Skeletal muscle satellite cell (primary cell): ENCODE results near the gene FAM234B.

Experiments used
- H3K27me3 ChIP-seq: 2 replicates; pipeline ENCODE4 v1.7.0; 2013; ENCODE audit warnings: low read length; ENCODE audit not compliant: control insufficient read depth, insufficient read depth
- H3K36me3 ChIP-seq: 2 replicates; pipeline ENCODE4 v1.7.0; 2013; ENCODE audit warnings: mild to moderate bottlenecking, control low read depth, low read length; ENCODE audit not compliant: insufficient read depth
- H3K4me1 ChIP-seq: 2 replicates; pipeline ENCODE4 v1.7.0; 2013; ENCODE audit warnings: low read length; ENCODE audit not compliant: control insufficient read depth, insufficient read depth
- H3K4me2 ChIP-seq: 2 replicates; pipeline ENCODE4 v1.7.0; 2013; ENCODE audit warnings: mild to moderate bottlenecking, low read length
- H3K4me3 ChIP-seq: 2 replicates; pipeline ENCODE4 v1.7.0; 2013; ENCODE audit warnings: low read length
- H3K9ac ChIP-seq: 2 replicates; pipeline ENCODE4 v1.7.0; 2013; ENCODE audit warnings: mild to moderate bottlenecking, low read depth, low read length, moderate library complexity
- H3K9me3 ChIP-seq: replicated peaks from 2 replicates; pipeline ENCODE4 v1.7.0; 2013; ENCODE audit warnings: mild to moderate bottlenecking, control low read depth, low read length

The FAM234B gene

GRCh38 chr12:13002301-13003097, 41.7 kb upstream of the FAM234B start:
- no peaks in the 10 kb centered on the region for H3K9me3 ChIP-seq
- H3K4me3 ChIP-seq = peak overlapping the region; percentile 100
- peaks cover 23% of the 10 kb centered on the region for H3K4me1 ChIP-seq
- H3K9ac ChIP-seq = no peak overlapping the region
- H3K27me3 ChIP-seq = no peaks in the 10 kb centered on the region
- peak overlapping the region; percentile 94 for H3K4me2 ChIP-seq
- H3K36me3 ChIP-seq = no peaks in the 10 kb centered on the region

GRCh38 chr12:13004361-13004760, 39.8 kb upstream of the FAM234B start:
- Histone ChIP-seq H3K9ac (no peak overlapping the region), H3K4me2 (no peak overlapping the region), H3K9me3 (no peaks in the 10 kb centered on the region), H3K27me3 (no peaks in the 10 kb centered on the region), H3K4me1 (peaks cover 13% of the 10 kb centered on the region), H3K36me3 (no peaks in the 10 kb centered on the region), H3K4me3 (no peak overlapping the region)

DNA sequence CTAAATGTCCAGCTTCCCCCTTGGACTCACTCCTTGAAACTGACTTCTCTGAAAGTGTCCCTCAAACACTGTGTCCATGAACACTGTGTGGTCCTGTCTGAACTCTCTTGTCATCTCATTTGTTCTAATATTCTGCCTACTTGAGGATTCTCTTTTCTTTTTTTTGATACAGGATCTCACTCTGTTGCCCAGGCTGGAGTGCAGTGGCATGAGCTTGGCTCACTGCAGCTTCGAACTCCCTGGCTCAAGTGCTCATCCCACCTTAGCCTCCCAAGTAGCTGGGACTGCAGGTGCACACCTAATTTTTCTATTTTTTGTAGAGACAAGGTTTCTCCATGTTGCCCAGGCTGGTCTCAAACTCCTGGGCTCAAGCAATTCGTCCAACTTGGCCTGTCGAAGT, 39.2 kb upstream of the FAM234B start:
- H3K9ac ChIP-seq = no peak overlapping the region

DNA sequence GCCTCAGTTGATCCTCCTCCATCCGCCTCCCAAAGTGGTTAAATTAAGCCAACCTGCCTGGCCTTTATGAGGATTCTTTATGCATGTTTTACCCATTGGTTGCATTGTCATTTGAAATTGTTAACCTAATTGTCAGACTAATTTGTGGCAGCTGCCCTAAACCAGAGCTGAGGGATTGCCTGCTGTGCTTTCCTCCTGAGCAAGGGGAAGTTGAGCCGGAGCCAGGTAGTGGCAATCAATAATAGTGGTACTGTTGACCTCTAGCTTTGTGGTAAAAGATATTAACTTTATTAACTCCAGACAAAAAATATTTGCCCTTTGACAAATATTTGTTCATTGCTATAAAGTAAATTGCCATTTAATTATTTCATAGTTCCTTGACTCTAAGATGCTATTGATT, 38.5 kb upstream of the FAM234B start:
- peaks cover 9% of the 10 kb centered on the region for H3K4me1 ChIP-seq
- no peak overlapping the region for H3K9ac ChIP-seq
- no peak overlapping the region for H3K4me2 ChIP-seq
- no peaks in the 10 kb centered on the region for H3K27me3 ChIP-seq
- H3K4me3 ChIP-seq = no peak overlapping the region
- no peaks in the 10 kb centered on the region for H3K9me3 ChIP-seq
- H3K36me3 ChIP-seq = no peaks in the 10 kb centered on the region

More for the DNA sequence above, 39.2 kb upstream of the FAM234B start:
- peaks cover 13% of the 10 kb centered on the region for H3K4me1 ChIP-seq
- H3K4me3 ChIP-seq = no peak overlapping the region
- no peak overlapping the region for H3K4me2 ChIP-seq
- H3K9me3 ChIP-seq = no peaks in the 10 kb centered on the region
- H3K27me3 ChIP-seq = no peaks in the 10 kb centered on the region
- no peaks in the 10 kb centered on the region for H3K36me3 ChIP-seq

DNA sequence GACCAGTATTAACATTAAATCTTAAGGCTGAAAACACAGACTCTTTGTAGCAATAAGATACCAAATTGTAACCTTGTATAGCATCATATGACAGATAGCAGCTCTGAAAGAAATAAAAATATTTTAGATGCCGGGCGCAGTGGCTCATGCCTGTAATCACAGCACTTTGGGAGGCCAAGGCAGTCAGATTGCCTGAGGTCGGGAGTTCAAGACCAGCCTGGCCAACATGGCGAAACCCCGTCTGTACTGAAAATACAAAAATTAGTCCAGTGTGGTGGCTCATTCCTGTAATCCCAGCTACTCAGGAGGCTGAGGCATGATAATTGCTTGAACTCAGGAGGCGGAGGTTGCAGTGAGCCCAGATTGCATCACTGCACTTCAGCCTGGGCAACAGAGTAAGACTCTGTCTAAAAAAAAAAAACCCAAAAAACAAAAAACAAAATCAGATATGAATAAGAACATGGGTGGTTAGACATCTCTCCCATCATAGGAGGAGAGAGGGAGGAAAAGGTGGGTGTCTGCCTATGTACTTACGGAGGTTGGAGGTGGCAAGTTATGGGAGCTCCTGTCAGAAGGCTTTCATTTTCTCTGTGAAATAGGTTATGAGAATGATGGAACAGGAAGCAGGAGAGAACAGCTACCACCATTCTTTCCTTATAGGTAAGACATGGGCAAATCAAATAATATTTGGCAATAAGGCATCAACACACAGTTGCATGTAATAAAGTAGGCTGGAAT, 36.5 kb upstream of the FAM234B start:
- Histone ChIP-seq H3K4me1 (no peaks in the 10 kb centered on the region), H3K27me3 (no peaks in the 10 kb centered on the region), H3K4me2 (no peak overlapping the region), H3K36me3 (no peaks in the 10 kb centered on the region), H3K9ac (no peak overlapping the region), H3K9me3 (no peaks in the 10 kb centered on the region), H3K4me3 (no peak overlapping the region)

- Histone ChIP-seq H3K27me3 (no peaks in the 10 kb centered on the region), H3K9ac (no peak overlapping the region), H3K9me3 (no peaks in the 10 kb centered on the region), H3K4me2 (no peak overlapping the region), H3K4me3 (no peak overlapping the region), H3K36me3 (no peaks in the 10 kb centered on the region), H3K4me1 (no peaks in the 10 kb centered on the region)
These were observed 35.3 kb upstream of the FAM234B start for GRCh38 chr12:13008741-13009380.

DNA sequence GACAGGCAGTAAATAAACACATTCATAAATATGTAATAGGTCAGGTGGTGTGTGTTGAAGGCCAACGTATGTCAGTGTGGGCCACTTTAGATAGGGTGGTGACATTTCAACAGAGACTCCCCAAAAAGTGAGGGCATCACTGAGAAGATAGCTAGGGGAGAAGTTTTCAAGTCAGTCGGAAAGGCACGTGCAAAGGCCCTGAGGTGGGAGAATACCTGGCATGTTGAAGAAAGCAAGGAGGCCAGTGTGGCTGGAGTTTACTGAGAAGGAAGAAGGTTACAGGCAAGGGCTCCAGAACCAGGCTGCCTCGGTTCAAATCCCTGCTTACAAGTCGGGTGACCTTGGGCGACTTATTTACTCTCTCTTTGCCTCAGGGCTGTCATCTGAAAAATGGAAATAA, 33.1 kb upstream of the FAM234B start:
- H3K4me2 ChIP-seq = no peak overlapping the region
- no peaks in the 10 kb centered on the region for H3K4me1 ChIP-seq
- no peak overlapping the region for H3K4me3 ChIP-seq
- no peaks in the 10 kb centered on the region for H3K9me3 ChIP-seq
- no peaks in the 10 kb centered on the region for H3K36me3 ChIP-seq
- no peak overlapping the region for H3K9ac ChIP-seq
- H3K27me3 ChIP-seq = no peaks in the 10 kb centered on the region

DNA sequence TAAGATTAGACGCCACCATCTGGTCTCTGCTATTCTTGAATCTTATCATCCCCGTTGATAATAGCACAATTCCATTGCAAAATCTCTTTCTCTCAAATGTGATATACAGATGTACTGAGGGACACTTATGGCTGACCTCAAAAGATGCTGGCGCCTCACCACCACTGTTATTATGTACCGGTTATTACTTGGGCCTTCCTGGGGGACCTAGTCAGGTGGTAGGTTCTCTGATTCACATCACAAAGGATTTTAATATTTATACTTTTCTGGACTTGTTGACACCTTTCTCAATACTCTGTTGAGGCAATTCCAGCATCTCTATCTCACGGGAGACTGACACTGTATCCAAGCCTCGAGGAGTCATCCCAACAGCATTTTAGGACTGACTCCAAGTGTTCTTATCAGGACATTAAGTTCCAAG, 21.3 kb upstream of the FAM234B start:
- H3K4me3 ChIP-seq = no peak overlapping the region
- no peak overlapping the region for H3K9ac ChIP-seq
- H3K4me1 ChIP-seq = peaks cover 5% of the 10 kb centered on the region
- no peaks in the 10 kb centered on the region for H3K9me3 ChIP-seq
- no peaks in the 10 kb centered on the region for H3K27me3 ChIP-seq
- no peak overlapping the region for H3K4me2 ChIP-seq
- no peaks in the 10 kb centered on the region for H3K36me3 ChIP-seq

- Histone ChIP-seq H3K4me2 (no peak overlapping the region), H3K9ac (no peak overlapping the region), H3K27me3 (no peaks in the 10 kb centered on the region), H3K36me3 (no peaks in the 10 kb centered on the region), H3K4me3 (no peak overlapping the region), H3K4me1 (peaks cover 5% of the 10 kb centered on the region), H3K9me3 (no peaks in the 10 kb centered on the region)
These were observed 20.2 kb upstream of the FAM234B start for GRCh38 chr12:13023811-13024530.

GRCh38 chr12:13024531-13024916, 19.7 kb upstream of the FAM234B start:
- no peaks in the 10 kb centered on the region for H3K9me3 ChIP-seq
- no peaks in the 10 kb centered on the region for H3K27me3 ChIP-seq

GRCh38 chr12:13026286-13026685, 17.9 kb upstream of the FAM234B start:
- Histone ChIP-seq H3K9ac (no peak overlapping the region), H3K4me3 (no peak overlapping the region), H3K4me2 (no peak overlapping the region), H3K36me3 (no peaks in the 10 kb centered on the region), H3K27me3 (no peaks in the 10 kb centered on the region), H3K9me3 (no peaks in the 10 kb centered on the region), H3K4me1 (peaks cover 5% of the 10 kb centered on the region)

More at GRCh38 chr12:13024531-13024916, 19.7 kb upstream of the FAM234B start:
- no peak overlapping the region for H3K9ac ChIP-seq
- no peak overlapping the region for H3K4me3 ChIP-seq
- H3K4me1 ChIP-seq = peaks cover 5% of the 10 kb centered on the region
- H3K36me3 ChIP-seq = no peaks in the 10 kb centered on the region
- peak overlapping the region; percentile 13 for H3K4me2 ChIP-seq
